ENCODE data around the gene NCOR1.
"Not testable (repeated sequence)": the region's sequence is repeated elsewhere in the genome, so short reads cannot be mapped to it uniquely, and the experiment has no call there.

The NCOR1 gene

GRCh38 chr17:16199093-16199492, 16.2 kb downstream of the NCOR1 start:
- no peak for TF ChIP-seq FOXM1 (IDR thresholded peaks at IDR 0.05; ENCODE audit: borderline replicate concordance)
- no peak; the same call in 1 of the 2 replicates for TF ChIP-seq ZNF384 (IDR thresholded peaks at IDR 0.05)
- TF ChIP-seq ARNT (IDR thresholded peaks at IDR 0.05), result no peak
- TF ChIP-seq L3MBTL2 (conservative IDR thresholded peaks at IDR 0.05), result no peak
- no peak for TF ChIP-seq FOXA1 (IDR thresholded peaks at IDR 0.05)
- TF ChIP-seq NFRKB (IDR thresholded peaks at IDR 0.05), result no peak
- TF ChIP-seq BHLHE40 (IDR thresholded peaks at IDR 0.05; ENCODE audit: borderline replicate concordance), result no peak
- TF ChIP-seq ELF4 (IDR thresholded peaks at IDR 0.05), result no peak
- TF ChIP-seq PKNOX1 (IDR thresholded peaks at IDR 0.05), result no peak
- TF ChIP-seq SUZ12 (IDR thresholded peaks at IDR 0.05), result no peak
- no peak for TF ChIP-seq TARDBP (IDR thresholded peaks at IDR 0.05)
- TF ChIP-seq SP1 (IDR thresholded peaks at IDR 0.05), result no peak
- no peak for TF ChIP-seq CTBP1 (IDR thresholded peaks at IDR 0.05; ENCODE audit: borderline replicate concordance)
- TF ChIP-seq HDGF (IDR thresholded peaks at IDR 0.05; ENCODE audit: borderline replicate concordance), result no peak
- TF ChIP-seq LEF1 (IDR thresholded peaks at IDR 0.05; ENCODE audit: borderline replicate concordance), result no peak
- TF ChIP-seq FOXK2 (IDR thresholded peaks at IDR 0.05), result no peak
- DNase-seq (ENCODE audit: extremely low spot score), result no peak
- ChIA-PET CTCF (no interaction called here), POLR2A (interaction anchor here (4.5 kb wide), 1 partner anchor 17 kb away, joined by 31 read pairs; the partner anchor contains the start of genes NCOR1 and PIGL)

- ChIA-PET POLR2A (interaction anchor here (4.5 kb wide), 1 partner anchor 19 kb away, joined by 31 read pairs; the partner anchor contains the start of genes NCOR1 and PIGL), CTCF (no interaction called here)
- DNase-seq (ENCODE audit: extremely low spot score), result no peak
- TF ChIP-seq LEF1 (IDR thresholded peaks at IDR 0.05; ENCODE audit: borderline replicate concordance) (no peak), FOXK2 (IDR thresholded peaks at IDR 0.05) (no peak), FOXA1 (IDR thresholded peaks at IDR 0.05) (no peak), ARNT (IDR thresholded peaks at IDR 0.05) (no peak), TARDBP (IDR thresholded peaks at IDR 0.05) (no peak), ELF4 (IDR thresholded peaks at IDR 0.05) (no peak), NFRKB (IDR thresholded peaks at IDR 0.05) (no peak), CTBP1 (IDR thresholded peaks at IDR 0.05; ENCODE audit: borderline replicate concordance) (no peak), BHLHE40 (IDR thresholded peaks at IDR 0.05; ENCODE audit: borderline replicate concordance) (no peak), ZNF384 (IDR thresholded peaks at IDR 0.05) (no peak)
These were observed 18.1 kb downstream of the NCOR1 start for GRCh38 chr17:16197276-16197675.

GRCh38 chr17:16194307-16194835, 21.0 kb downstream of the NCOR1 start:
- CTCF ChIA-PET; POLR2A ChIA-PET; DNase-seq (ENCODE audit: extremely low spot score): not testable (repeated sequence)

GRCh38 chr17:16191604-16192003, 23.7 kb downstream of the NCOR1 start:
- ChIA-PET CTCF (no interaction called here), POLR2A (interaction anchor here (1.6 to 2.9 kb wide), 2 partner anchors 23 to 26 kb away, joined by 5 to 20 read pairs; partner anchors contain the start of genes NCOR1 and PIGL)
- TF ChIP-seq BHLHE40 (IDR thresholded peaks at IDR 0.05; ENCODE audit: borderline replicate concordance), result no peak
- no peak for TF ChIP-seq SUZ12 (IDR thresholded peaks at IDR 0.05)
- no peak for TF ChIP-seq CTBP1 (IDR thresholded peaks at IDR 0.05; ENCODE audit: borderline replicate concordance)
- no peak for TF ChIP-seq TARDBP (IDR thresholded peaks at IDR 0.05)
- no peak for TF ChIP-seq L3MBTL2 (conservative IDR thresholded peaks at IDR 0.05)
- DNase-seq (ENCODE audit: extremely low spot score), result no peak

- no peak for DNase-seq (ENCODE audit: extremely low spot score)
- TF ChIP-seq BHLHE40 (IDR thresholded peaks at IDR 0.05; ENCODE audit: borderline replicate concordance), result no peak
- TF ChIP-seq CTBP1 (IDR thresholded peaks at IDR 0.05; ENCODE audit: borderline replicate concordance), result no peak
- TF ChIP-seq L3MBTL2 (conservative IDR thresholded peaks at IDR 0.05), result no peak
- no peak for TF ChIP-seq PKNOX1 (IDR thresholded peaks at IDR 0.05)
- no peak for TF ChIP-seq ARNT (IDR thresholded peaks at IDR 0.05)
- TF ChIP-seq SP1 (IDR thresholded peaks at IDR 0.05), result no peak
- TF ChIP-seq FOXK2 (IDR thresholded peaks at IDR 0.05), result no peak
- TF ChIP-seq SUZ12 (IDR thresholded peaks at IDR 0.05), result no peak
- ChIA-PET CTCF (no interaction called here), POLR2A (interaction anchor here (1.6 to 2.9 kb wide), 2 partner anchors 24 to 27 kb away, joined by 5 to 20 read pairs; partner anchors contain the start of genes NCOR1 and PIGL)
These were observed 24.5 kb downstream of the NCOR1 start for GRCh38 chr17:16190703-16191360.

DNA sequence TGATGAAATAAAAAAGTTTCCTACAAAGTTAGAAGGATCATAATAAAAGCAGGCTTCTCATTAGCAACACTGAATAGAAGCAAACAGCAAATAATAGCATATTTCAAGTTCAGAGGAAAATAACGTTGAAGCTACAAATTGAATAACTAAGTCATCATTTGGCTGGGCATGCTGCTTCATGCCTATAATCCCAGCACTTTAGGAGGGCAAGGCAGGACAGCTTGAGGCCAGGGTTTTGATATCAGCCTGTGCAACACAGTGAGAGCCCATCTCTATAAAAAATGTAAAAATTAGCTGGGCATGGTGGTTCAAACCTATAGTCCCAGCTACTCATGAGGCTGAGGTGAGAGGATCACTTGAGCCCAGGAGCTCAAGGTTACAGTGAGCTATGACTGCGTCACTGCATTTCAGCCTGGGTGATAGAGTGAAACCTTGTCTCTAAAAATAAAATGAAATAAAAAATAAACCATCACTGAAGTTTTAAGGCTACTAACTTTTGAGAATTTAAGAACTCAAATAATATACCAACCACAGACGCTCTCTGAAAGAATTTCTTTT, 25.5 kb downstream of the NCOR1 start:
- CTCF ChIA-PET, result interaction anchor here (0.5 to 1.6 kb wide), 3 partner anchors 27 to 136 kb away, joined by 3 to 6 read pairs (median 5); partner anchors contain the start of gene PIGL
- POLR2A ChIA-PET, result interaction anchor here (1.8 to 2.9 kb wide), 2 partner anchors 25 to 28 kb away, joined by 11 to 20 read pairs; partner anchors contain the start of genes NCOR1 and PIGL
- DNase-seq (ENCODE audit: extremely low spot score), result no peak

More for the DNA sequence above, 25.5 kb downstream of the NCOR1 start:
- TF ChIP-seq FOXK2 (IDR thresholded peaks at IDR 0.05), result no peak
- no peak for TF ChIP-seq CTBP1 (IDR thresholded peaks at IDR 0.05; ENCODE audit: borderline replicate concordance)
- no peak for TF ChIP-seq FOXM1 (IDR thresholded peaks at IDR 0.05; ENCODE audit: borderline replicate concordance)
- no peak for TF ChIP-seq LEF1 (IDR thresholded peaks at IDR 0.05; ENCODE audit: borderline replicate concordance)
- TF ChIP-seq ZNF384 (IDR thresholded peaks at IDR 0.05), result no peak
- TF ChIP-seq SUZ12 (IDR thresholded peaks at IDR 0.05), result no peak
- no peak for TF ChIP-seq HDGF (IDR thresholded peaks at IDR 0.05; ENCODE audit: borderline replicate concordance)
- no peak for TF ChIP-seq L3MBTL2 (conservative IDR thresholded peaks at IDR 0.05)
- TF ChIP-seq TARDBP (IDR thresholded peaks at IDR 0.05), result no peak
- no peak for TF ChIP-seq PKNOX1 (IDR thresholded peaks at IDR 0.05)
- no peak for TF ChIP-seq SP1 (IDR thresholded peaks at IDR 0.05)
- no peak for TF ChIP-seq ELF4 (IDR thresholded peaks at IDR 0.05)
